MM.1S (cell line): Measurements from ENCODE around the gene RTRAF.

Experiments used
- DNase-seq: peaks from one replicate; pipeline ENCODE4 v3.0.0-alpha.2; 2015
- H2AFZ ChIP-seq: fragments of 300-600 bp; sonication (generic); 2 replicates; pipeline ENCODE4 v1.6.0; 2016; ENCODE audit warnings: antibody characterized with exemption, low read length
- H3F3A ChIP-seq: fragments of 300-600 bp; sonication (generic); 2 replicates; pipeline ENCODE4 v1.6.1; 2016; ENCODE audit warnings: mild to moderate bottlenecking, antibody characterized with exemption, low read length, moderate library complexity, mixed read lengths; ENCODE audit not compliant: insufficient read depth
- H3K27ac ChIP-seq: fragments of 300-600 bp; sonication (generic); 2 replicates; pipeline ENCODE4 v1.5.1; 2016; ENCODE audit warnings: mild to moderate bottlenecking, low read length
- H3K27me3 ChIP-seq: fragments of 300-600 bp; sonication (generic); replicated peaks from 2 replicates; pipeline ENCODE4 v1.6.0; 2016; ENCODE audit warnings: low read length; ENCODE audit not compliant: insufficient read depth
- H3K36me3 ChIP-seq: fragments of 300-600 bp; sonication (generic); replicated peaks from 2 replicates; pipeline ENCODE4 v1.6.1; 2016; ENCODE audit warnings: mild to moderate bottlenecking, low read length, mixed read lengths; ENCODE audit not compliant: insufficient read depth
- H3K4me1 ChIP-seq: fragments of 300-600 bp; sonication (generic); 2 replicates; pipeline ENCODE4 v1.6.1; 2016; ENCODE audit warnings: low read length, mixed read lengths
- H3K4me2 ChIP-seq: fragments of 300-600 bp; sonication (generic); 2 replicates; pipeline ENCODE4 v1.6.0; 2016; ENCODE audit warnings: low read depth, low read length
- H3K4me3 ChIP-seq: fragments of 300-600 bp; sonication (generic); 2 replicates; pipeline ENCODE4 v1.5.1; 2016; ENCODE audit warnings: low read length, mixed read lengths
- H3K79me2 ChIP-seq: fragments of 300-600 bp; sonication (generic); 2 replicates; pipeline ENCODE4 v1.6.1; 2016; ENCODE audit warnings: mixed run types, low read length, mixed read lengths
- H3K9ac ChIP-seq: fragments of 300-600 bp; sonication (generic); 2 replicates; pipeline ENCODE4 v1.6.1; 2016; ENCODE audit warnings: low read length, mixed read lengths
- H3K9me2 ChIP-seq: fragments of 300-600 bp; sonication (generic); replicated peaks from 2 replicates; pipeline ENCODE4 v1.6.1; 2016; ENCODE audit warnings: mild to moderate bottlenecking, low read length, mixed read lengths; ENCODE audit not compliant: insufficient read depth
- H3K9me3 ChIP-seq: fragments of 300-600 bp; sonication (generic); replicated peaks from 2 replicates; pipeline ENCODE4 v1.6.1; 2016; ENCODE audit warnings: mild to moderate bottlenecking, low read length, mixed read lengths; ENCODE audit not compliant: insufficient read depth
- H4K20me1 ChIP-seq: fragments of 300-600 bp; sonication (generic); 2 replicates; pipeline ENCODE4 v1.6.1; 2016; ENCODE audit warnings: mild to moderate bottlenecking, low read length, moderate library complexity, mixed read lengths; ENCODE audit not compliant: insufficient read depth
- EZH2 ChIP-seq: fragments of 300-600 bp; sonication (generic); optimal IDR thresholded peaks from 2 replicates; pipeline ENCODE3; 2017; ENCODE audit warnings: low read depth, mild to moderate bottlenecking, antibody characterized with exemption, low read length, mixed read lengths
- EZH2phosphoT487 ChIP-seq: fragments of 300-600 bp; sonication (generic); IDR thresholded peaks from 2 replicates; pipeline ENCODE4 v1.6.1; 2018; ENCODE audit warnings: antibody characterized with exemption, low read length
- TF ChIP-seq, protein P1 (sequence below): fragments of 300-600 bp; sonication (generic); IDR thresholded peaks from 2 replicates; pipeline ENCODE4 v1.5.1; 2016; ENCODE audit warnings: antibody characterized with exemption, low read length, mixed read lengths

The RTRAF gene

DNA sequence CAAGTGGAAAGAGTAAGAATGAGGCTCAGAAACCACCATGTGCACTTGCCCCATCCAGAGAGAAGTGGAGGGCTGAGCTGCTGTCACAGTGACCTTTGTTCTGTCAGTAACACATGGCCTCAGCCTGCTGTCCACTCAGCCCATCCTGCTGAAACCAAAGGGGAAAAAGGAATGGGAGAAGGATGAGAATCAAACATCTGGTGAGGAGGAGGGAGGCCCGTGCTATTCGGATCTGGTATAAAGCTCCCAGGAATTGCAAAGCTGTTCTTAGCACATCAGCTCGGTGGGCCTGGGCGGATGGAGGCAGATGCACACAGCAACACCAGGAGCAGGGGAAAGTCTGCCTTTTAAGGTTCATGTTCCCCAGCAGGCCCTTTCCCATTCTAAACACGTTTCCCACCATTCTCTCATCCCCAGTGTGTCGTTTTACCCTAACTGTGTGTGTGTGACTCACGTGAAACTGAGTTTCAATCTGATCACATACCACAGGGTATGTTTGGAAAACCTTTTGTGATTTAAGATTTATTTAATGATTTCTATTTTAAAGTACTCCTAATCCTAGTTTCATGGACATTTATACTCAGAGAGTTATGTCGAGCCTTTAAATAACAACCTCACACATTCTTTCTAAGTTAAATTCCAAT is 36.8 kb downstream of the RTRAF start:
- DNase-seq = no peak
- H2AFZ ChIP-seq = no peak overlapping the region
- H3K9me2 ChIP-seq = no peaks in the 10 kb centered on the region
- no peak overlapping the region for H3K4me2 ChIP-seq
- H3K27ac ChIP-seq = no peak overlapping the region
- H3K79me2 ChIP-seq = no peaks in the 10 kb centered on the region
- H3K4me1 ChIP-seq = no peaks in the 10 kb centered on the region
- no peaks in the 10 kb centered on the region for H3K9me3 ChIP-seq
- no peaks in the 10 kb centered on the region for H4K20me1 ChIP-seq
- no peaks in the 10 kb centered on the region for H3K27me3 ChIP-seq
- no peaks in the 10 kb centered on the region for H3K36me3 ChIP-seq
- no peak overlapping the region for H3K4me3 ChIP-seq
- H3F3A ChIP-seq = no peaks in the 10 kb centered on the region
- TF ChIP-seq, protein P1, sequence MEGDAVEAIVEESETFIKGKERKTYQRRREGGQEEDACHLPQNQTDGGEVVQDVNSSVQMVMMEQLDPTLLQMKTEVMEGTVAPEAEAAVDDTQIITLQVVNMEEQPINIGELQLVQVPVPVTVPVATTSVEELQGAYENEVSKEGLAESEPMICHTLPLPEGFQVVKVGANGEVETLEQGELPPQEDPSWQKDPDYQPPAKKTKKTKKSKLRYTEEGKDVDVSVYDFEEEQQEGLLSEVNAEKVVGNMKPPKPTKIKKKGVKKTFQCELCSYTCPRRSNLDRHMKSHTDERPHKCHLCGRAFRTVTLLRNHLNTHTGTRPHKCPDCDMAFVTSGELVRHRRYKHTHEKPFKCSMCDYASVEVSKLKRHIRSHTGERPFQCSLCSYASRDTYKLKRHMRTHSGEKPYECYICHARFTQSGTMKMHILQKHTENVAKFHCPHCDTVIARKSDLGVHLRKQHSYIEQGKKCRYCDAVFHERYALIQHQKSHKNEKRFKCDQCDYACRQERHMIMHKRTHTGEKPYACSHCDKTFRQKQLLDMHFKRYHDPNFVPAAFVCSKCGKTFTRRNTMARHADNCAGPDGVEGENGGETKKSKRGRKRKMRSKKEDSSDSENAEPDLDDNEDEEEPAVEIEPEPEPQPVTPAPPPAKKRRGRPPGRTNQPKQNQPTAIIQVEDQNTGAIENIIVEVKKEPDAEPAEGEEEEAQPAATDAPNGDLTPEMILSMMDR = no peak
- no peak for TF ChIP-seq EZH2phosphoT487
- TF ChIP-seq EZH2 = no peak
- no peak overlapping the region for H3K9ac ChIP-seq

DNA sequence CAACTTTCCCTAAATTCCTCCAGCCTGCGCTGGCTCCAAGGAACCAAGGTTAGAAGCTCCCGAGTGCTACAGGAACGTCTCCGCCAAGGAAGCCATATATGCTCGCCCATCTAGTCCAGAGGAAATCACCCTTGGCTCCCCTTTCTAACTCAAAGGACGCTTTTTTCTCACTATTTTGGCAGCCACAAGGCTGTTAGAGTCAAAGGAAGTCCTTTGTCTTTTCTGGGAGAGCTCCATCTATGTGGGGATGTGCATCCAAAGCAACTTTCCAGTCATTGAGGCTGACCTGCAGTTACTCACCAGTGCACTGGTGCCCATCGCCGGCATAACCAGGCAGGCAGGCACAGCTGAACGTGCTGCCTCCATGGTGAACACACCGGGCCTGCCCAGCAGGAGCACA is 37.6 kb downstream of the RTRAF start:
- H3K9me3 ChIP-seq = no peaks in the 10 kb centered on the region
- no peak for DNase-seq
- no peak overlapping the region for H3K27ac ChIP-seq

DNA sequence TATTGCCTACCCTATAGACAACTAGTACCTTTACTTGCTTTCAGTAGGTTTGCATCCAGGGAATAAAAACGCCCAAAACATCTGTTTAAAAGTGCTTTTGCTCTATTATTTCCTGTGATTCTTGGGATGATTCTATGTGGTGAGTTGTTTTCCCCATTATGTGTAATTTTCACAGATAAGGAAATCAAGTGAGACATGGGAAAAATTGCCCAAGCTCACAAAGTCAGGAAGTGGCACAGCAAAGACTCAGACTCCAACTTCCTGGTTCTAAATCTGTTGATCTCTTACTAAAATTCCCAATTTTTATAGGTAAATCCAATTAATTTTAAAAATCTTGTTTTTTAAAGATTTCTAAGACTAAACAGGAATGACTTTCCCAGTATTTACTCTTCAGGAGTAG is 40.5 kb downstream of the RTRAF start:
- H3K79me2 ChIP-seq = no peaks in the 10 kb centered on the region
- no peak for DNase-seq
- H3K4me3 ChIP-seq = no peak overlapping the region
- H3K4me1 ChIP-seq = no peaks in the 10 kb centered on the region
- H3K9me2 ChIP-seq = no peaks in the 10 kb centered on the region
- no peaks in the 10 kb centered on the region for H3K27me3 ChIP-seq
- TF ChIP-seq, protein P1 = no peak
- TF ChIP-seq EZH2 (no peak), EZH2phosphoT487 (no peak)
- no peak overlapping the region for H3K4me2 ChIP-seq
- H2AFZ ChIP-seq = no peak overlapping the region
- no peak overlapping the region for H3K9ac ChIP-seq
- no peak overlapping the region for H3K27ac ChIP-seq
- no peaks in the 10 kb centered on the region for H4K20me1 ChIP-seq
- H3K9me3 ChIP-seq = no peaks in the 10 kb centered on the region
- no peaks in the 10 kb centered on the region for H3K36me3 ChIP-seq
- H3F3A ChIP-seq = no peaks in the 10 kb centered on the region

More for the DNA sequence above, 37.6 kb downstream of the RTRAF start:
- H3K79me2 ChIP-seq = no peaks in the 10 kb centered on the region
- no peak overlapping the region for H2AFZ ChIP-seq
- no peak overlapping the region for H3K4me2 ChIP-seq
- no peaks in the 10 kb centered on the region for H3K27me3 ChIP-seq
- no peaks in the 10 kb centered on the region for H3K36me3 ChIP-seq
- H4K20me1 ChIP-seq = no peaks in the 10 kb centered on the region
- no peak for TF ChIP-seq EZH2phosphoT487
- TF ChIP-seq, protein P1 = no peak
- no peak for TF ChIP-seq EZH2
- H3K4me3 ChIP-seq = no peak overlapping the region
- H3K4me1 ChIP-seq = no peaks in the 10 kb centered on the region
- H3K9me2 ChIP-seq = no peaks in the 10 kb centered on the region
- no peaks in the 10 kb centered on the region for H3F3A ChIP-seq
- no peak overlapping the region for H3K9ac ChIP-seq
